ENCODE data around the gene PIF1. TPM values are rescaled to one million over a fixed set of nuclear protein-coding genes. Genes with fewer than 3 reads are reported as not detected.

PIF1 gene, protein sequence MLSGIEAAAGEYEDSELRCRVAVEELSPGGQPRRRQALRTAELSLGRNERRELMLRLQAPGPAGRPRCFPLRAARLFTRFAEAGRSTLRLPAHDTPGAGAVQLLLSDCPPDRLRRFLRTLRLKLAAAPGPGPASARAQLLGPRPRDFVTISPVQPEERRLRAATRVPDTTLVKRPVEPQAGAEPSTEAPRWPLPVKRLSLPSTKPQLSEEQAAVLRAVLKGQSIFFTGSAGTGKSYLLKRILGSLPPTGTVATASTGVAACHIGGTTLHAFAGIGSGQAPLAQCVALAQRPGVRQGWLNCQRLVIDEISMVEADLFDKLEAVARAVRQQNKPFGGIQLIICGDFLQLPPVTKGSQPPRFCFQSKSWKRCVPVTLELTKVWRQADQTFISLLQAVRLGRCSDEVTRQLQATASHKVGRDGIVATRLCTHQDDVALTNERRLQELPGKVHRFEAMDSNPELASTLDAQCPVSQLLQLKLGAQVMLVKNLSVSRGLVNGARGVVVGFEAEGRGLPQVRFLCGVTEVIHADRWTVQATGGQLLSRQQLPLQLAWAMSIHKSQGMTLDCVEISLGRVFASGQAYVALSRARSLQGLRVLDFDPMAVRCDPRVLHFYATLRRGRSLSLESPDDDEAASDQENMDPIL
- total RNA-seq (2014; rRNA removed; shearing (Covaris generic)): 7.0 and 9.3 TPM in 2 replicates
- polyA plus RNA-seq (2015; cell fraction: cytosol; rRNA removed): 8.6 and 9.8 TPM in 2 replicates
- 84.2 and 87.6 TPM in 2 replicates for polyA plus RNA-seq (2015; cell fraction: nucleus; rRNA removed)

DNA sequence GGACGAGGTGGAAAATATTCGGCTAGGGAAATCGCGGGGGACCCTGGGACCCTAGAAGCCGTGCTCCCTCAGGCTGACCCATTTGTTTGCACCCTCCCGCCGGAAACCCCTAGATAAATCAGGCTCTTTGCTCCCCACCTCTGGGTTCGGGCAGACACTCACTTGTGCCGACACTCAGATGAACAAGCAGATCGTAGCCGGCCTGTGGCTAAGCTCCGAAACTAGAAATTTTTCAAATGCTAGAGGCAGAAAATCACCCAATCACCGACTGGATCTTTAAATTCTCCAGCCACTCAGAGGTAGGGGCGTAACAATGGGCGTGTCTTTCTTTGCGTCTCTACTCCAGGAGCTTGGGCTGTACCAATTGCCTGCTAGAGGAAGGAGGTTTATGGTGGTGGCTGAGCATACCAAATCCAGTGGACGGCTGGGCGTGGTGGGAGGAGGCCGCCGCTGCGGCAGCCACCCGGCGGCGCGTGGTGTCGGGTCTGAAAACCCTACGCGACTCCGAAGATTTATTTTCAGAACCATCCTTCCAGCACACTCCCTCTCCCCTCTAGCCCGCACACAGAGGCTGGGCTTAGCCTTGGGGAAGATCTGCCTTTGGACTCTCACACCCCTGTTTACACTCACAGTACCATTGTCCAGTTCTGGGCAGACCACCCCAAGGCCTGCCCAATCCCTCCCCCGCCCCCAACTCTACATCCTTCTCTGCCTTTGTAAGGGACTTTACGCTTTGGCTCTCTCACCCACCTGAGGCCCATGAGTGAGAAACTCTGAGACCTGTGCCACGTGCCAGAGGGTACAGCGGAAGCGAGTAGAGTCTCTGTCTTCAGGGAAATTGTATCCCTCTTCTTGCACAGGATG lies at the start of gene PIF1:
Gene PIF1, minus strand, starts transcription at position 217 of the 864 bp plus-strand sequence. CDS start 1,312 bp downstream, outside the sequence.
- in situ Hi-C loops (cut with HindIII; ENCODE audit: low pct_unique_long_range_greater_than_20kb, low sequenced_read_pairs): no loop called here
- peak; percentile 98 for DNase-seq (ENCODE audit: low read depth, low spot score)

GRCh38 chr15:64870353-64870752 lies 44.9 kb upstream of the PIF1 start:
- no peak for DNase-seq (ENCODE audit: low read depth, low spot score)
- in situ Hi-C loops (cut with HindIII; ENCODE audit: low pct_unique_long_range_greater_than_20kb, low sequenced_read_pairs): no loop called here

DNA sequence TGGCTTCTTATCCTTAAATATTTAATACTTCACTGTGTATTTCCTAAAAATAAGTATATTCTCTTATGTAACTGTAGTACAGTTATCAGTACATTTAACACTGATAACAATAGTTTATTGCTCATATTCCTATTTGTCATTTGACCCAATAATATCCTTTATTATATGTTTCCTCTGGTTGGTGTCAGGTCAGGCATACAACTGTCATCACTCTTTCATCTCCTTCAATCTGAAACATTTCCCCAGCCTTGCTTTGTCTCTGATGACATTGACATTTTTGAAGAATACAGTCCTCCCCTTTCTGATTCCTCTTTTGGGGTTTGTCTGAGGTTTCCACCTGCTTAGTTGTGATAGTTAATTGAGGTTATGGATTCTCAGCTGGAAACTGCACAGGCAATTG lies 44.1 kb upstream of the PIF1 start:
- DNase-seq (ENCODE audit: low read depth, low spot score): no peak
- in situ Hi-C loops (cut with HindIII; ENCODE audit: low pct_unique_long_range_greater_than_20kb, low sequenced_read_pairs): no loop called here

GRCh38 chr15:64865998-64866520 lies 40.6 kb upstream of the PIF1 start:
- in situ Hi-C loops (cut with HindIII; ENCODE audit: low pct_unique_long_range_greater_than_20kb, low sequenced_read_pairs): no loop called here
- DNase-seq (ENCODE audit: low read depth, low spot score): no peak

DNA sequence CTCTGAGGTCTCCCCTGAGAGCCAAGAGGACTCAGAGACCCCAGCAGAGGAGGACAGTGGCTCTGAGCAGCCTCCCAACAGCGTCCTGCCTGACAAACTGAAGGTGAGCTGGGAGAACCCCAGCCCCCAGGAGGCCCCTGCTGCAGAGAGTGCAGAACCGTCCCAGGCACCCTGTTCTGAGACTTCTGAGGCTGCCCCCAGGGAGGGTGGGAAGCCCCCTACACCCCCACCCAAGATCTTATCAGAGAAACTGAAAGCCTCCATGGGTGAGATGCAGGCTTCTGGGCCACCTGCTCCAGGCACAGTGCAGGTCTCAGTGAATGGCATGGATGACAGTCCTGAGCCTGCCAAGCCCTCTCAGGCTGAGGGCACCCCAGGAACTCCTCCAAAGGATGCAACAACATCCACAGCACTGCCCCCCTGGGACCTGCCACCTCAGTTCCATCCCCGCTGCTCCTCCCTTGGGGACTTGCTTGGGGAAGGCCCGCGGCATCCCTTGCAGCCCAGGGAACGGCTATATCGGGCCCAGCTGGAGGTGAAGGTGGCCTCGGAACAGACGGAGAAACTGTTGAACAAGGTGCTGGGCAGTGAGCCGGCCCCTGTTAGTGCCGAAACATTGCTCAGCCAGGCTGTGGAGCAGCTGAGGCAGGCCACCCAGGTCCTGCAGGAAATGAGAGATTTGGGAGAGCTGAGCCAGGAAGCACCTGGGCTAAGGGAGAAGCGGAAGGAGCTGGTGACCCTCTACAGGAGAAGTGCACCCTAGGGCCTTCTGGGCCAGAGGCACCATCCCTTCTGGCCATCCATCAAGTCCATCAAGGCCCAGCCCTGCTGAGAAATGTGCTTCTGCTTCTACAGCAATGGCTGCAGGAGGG lies 39.9 kb upstream of the PIF1 start:
- in situ Hi-C loops (cut with HindIII; ENCODE audit: low pct_unique_long_range_greater_than_20kb, low sequenced_read_pairs): no loop called here

GRCh38 chr15:64864068-64864467 lies 38.6 kb upstream of the PIF1 start:
- in situ Hi-C loops (cut with HindIII; ENCODE audit: low pct_unique_long_range_greater_than_20kb, low sequenced_read_pairs): no loop called here
- DNase-seq (ENCODE audit: low read depth, low spot score): no peak

More for the DNA sequence above, 39.9 kb upstream of the PIF1 start:
- no peak for DNase-seq (ENCODE audit: low read depth, low spot score)

DNA sequence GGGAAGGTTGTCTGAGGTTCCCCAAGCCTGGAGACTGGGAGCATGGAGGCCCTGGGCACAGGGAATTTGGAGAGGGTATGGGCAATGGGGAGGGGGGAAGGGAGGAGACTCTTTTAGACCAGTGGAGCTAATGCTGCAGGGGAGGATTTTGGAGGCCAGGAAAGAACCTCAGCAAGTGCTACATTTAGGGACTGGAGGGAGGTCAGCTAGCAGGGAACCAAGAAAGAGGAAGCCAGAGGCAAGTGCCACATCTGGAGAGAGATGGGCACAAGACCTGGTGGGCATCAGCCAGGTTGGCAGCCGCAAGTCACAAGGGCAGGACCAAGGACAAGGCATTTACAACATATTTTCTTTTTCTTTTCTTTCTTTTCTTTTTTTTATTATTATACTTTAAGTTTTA lies 37.0 kb upstream of the PIF1 start:
- DNase-seq (ENCODE audit: low read depth, low spot score): no peak
- in situ Hi-C loops (cut with HindIII; ENCODE audit: low pct_unique_long_range_greater_than_20kb, low sequenced_read_pairs): no loop called here

DNA sequence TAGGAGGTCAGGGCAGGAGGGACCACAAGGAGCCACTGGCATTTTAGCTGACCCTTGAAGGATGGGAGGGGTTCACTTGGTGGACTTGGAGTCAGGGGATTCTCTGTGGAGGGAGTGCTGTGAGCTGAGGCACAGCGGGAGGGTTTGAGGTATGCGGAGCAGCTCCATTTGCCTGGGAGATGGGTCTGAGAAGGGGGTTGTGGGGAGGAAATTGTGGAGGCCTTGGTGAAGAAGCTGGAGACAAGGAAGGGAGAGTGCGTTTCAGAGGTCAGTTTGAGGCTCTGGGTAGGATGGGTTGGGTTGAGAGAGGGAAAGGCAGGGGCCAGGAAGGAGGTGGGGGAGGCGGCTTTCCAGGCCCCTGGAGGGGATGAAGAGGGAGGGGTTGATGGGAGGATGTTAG lies 36.5 kb upstream of the PIF1 start:
- in situ Hi-C loops (cut with HindIII; ENCODE audit: low pct_unique_long_range_greater_than_20kb, low sequenced_read_pairs): no loop called here
- no peak for DNase-seq (ENCODE audit: low read depth, low spot score)

DNA sequence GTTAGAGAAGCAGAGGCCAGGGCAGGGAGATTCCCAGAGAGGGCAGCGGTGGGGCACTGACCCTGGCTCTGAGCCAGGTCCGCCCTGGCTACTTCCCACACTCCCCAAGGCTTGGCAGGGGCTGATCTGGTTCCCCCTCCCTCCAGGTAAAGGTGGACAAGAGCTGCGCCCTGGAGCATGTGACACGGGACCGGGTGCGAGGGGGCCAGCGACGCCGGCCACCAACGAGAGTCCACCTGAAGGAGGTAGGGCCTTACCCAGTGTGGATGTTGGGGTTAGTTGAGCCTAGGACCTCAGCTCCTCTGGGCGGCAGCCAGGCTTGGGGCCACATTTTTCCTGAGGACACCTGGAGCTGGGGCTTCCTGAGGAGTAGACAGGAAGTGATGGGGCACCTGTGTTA lies 35.9 kb upstream of the PIF1 start:
- in situ Hi-C loops (cut with HindIII; ENCODE audit: low pct_unique_long_range_greater_than_20kb, low sequenced_read_pairs): no loop called here
- no peak for DNase-seq (ENCODE audit: low read depth, low spot score)

DNA sequence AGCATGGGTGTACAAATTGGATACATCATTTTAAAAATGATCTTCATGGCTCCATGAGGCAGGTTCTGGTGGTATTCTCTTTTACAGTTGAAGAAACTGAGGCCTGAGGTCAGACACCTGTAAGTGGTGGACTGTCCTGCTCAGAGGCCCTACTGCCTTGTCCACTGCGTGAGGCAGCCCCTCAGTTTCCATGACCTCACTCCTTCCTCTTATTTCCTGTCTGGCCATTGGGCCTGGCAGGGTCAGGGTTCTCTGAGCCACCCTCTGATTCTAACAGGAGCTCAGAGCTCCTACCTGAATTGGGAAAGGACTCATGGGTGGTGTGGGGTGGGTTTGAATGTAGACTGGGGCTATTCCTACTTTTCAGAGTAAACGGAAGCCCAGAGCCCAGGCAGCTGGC lies 33.8 kb upstream of the PIF1 start:
- DNase-seq (ENCODE audit: low read depth, low spot score): no peak
- in situ Hi-C loops (cut with HindIII; ENCODE audit: low pct_unique_long_range_greater_than_20kb, low sequenced_read_pairs): no loop called here

DNA sequence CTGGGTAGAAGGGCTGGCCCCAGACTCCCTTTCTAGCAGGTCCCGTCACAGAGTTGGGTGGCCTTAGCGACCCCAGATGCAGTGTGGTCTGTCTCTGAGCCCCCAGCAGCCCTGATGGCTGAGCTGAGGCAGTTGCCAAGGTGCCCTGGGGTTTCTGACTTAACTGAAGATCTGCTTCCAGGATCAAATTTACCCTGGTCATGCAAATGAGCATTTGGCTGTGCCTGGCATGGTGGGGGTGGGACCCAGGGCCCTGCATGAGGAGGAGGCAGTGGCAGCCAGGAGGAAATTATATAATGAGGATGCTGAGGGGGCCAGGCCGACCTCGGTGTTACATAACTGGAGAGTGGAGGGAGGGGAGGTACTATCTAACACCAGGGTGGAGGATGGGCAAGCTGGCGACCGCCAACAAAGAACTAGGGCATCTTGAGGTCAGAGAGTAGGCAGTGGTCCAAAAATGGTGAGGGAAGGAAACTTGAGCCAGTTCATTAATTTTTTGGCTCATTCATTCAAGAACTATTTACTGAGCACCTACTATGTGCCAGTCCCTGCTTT lies 32.7 kb upstream of the PIF1 start:
- in situ Hi-C loops (cut with HindIII; ENCODE audit: low pct_unique_long_range_greater_than_20kb, low sequenced_read_pairs): no loop called here

GRCh38 chr15:64857421-64857820 lies 32.0 kb upstream of the PIF1 start:
- in situ Hi-C loops (cut with HindIII; ENCODE audit: low pct_unique_long_range_greater_than_20kb, low sequenced_read_pairs): no loop called here
- no peak for DNase-seq (ENCODE audit: low read depth, low spot score)

More for the DNA sequence above, 32.7 kb upstream of the PIF1 start:
- no peak for DNase-seq (ENCODE audit: low read depth, low spot score)

- in situ Hi-C loops (cut with HindIII; ENCODE audit: low pct_unique_long_range_greater_than_20kb, low sequenced_read_pairs): no loop called here
- DNase-seq (ENCODE audit: low read depth, low spot score): peak; percentile 96
These were observed 31.1 kb upstream of the PIF1 start for GRCh38 chr15:64856429-64857145.

DNA sequence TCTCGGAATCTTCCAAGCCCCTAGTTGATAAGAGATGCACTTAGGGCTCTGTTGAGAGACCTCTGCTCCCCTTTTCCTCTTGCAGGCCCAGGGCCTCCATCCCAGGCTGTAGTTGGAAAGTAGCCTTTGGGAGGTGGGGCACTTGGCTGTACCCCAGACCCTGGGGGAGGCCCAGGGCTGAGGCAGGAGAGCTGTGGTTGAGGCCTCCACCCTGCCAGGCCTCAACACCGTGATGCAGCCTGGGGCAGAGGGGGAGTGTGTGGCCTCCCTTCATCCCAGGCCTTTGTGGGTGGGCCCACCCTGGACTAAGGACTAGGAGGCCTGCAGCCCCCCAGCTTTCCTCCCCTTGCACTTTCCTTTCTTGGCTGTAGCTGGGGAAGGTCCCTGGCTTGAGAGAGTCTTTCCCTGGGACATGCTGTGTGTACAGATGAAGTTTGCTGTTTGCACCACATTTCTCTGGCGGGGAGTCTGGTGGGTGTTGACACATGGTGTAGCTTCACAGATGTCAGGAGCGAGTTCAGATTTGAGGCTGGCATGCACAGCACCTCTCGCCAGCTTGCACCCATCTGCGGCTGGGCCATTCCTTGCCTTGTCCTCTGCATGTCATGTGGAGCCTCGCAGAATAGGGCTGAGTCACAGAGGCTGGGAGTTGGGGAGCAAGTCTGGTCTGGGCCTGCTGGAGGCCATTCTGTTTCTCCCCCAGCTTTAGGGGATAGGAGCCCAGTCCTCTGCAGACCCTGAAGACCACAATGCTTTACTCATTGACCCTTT lies 29.9 kb upstream of the PIF1 start:
- in situ Hi-C loops (cut with HindIII; ENCODE audit: low pct_unique_long_range_greater_than_20kb, low sequenced_read_pairs): no loop called here
- DNase-seq (ENCODE audit: low read depth, low spot score): no peak

DNA sequence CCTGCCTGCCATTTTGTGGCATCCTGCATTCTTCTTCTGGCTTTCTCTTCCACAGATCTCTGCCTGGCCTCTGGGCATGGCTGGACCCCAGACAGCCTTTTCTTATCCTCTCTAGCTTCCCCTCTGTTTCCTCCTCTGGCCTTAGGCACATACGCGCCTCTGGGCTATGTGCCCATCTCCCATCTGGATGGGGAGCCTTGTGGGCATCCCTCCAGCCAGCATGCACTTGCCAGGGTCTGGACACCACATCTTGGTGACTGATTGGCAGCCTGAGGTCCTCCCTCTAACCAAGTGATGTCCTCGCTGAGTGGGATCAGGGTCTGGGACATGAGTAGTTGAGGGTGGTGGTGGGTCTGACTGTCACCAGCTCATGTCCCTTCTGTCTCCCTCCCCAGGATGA lies 29.1 kb upstream of the PIF1 start:
- DNase-seq (ENCODE audit: low read depth, low spot score): no peak
- in situ Hi-C loops (cut with HindIII; ENCODE audit: low pct_unique_long_range_greater_than_20kb, low sequenced_read_pairs): no loop called here

All from SK-MEL-5 (cell line).